HuH-7 (cell line): ENCODE measurements around the gene DENND5B.
"Not testable (repeated sequence)": the region's sequence is repeated elsewhere in the genome, so short reads cannot be mapped to it uniquely, and the experiment has no call there.

Experiments used
- DNase-seq: peaks from one replicate; pipeline ENCODE4 v3.0.0; 2011; ENCODE audit warnings: low spot score

DENND5B gene

DNA sequence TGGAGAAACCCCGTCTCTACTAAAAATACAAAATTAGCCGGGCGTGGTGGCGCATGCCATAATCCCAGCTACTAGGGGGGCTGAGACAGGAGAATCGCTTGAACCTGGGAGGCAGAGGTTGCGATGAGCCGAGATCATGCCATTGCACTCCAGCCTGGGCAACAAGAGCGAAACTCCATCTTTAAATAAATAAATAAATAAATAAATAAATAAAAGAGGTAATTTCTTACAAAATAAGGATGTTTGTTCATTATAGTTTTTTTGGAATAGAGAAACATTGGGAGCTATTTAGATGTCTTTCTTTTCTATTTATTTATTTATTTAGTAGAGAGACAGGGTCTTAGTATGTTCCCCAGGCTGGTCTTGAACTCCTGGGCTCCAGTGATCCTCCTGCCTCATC, 213.7 kb downstream of the DENND5B start:
- not testable (repeated sequence) for DNase-seq

DNA sequence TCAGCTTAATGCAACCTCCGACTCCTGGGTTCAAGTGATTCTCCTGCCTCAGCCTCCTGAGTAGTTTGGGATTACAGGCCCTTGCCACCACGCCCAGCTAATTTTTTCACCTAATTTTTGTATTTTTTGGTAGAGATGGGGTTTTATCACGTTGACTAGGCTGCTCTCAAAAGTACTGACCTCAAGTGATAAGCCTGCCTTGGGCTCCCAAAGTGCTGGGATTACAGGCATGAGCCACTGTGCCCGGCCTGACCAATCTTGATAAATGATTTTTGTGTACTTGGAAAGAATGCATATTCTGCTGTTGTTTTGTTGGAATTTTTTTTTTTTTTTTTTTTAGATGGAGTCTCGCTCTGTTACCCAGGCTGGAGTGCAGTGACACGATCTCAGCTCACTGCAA, 215.5 kb downstream of the DENND5B start:
- DNase-seq, result not testable (repeated sequence)

DNA sequence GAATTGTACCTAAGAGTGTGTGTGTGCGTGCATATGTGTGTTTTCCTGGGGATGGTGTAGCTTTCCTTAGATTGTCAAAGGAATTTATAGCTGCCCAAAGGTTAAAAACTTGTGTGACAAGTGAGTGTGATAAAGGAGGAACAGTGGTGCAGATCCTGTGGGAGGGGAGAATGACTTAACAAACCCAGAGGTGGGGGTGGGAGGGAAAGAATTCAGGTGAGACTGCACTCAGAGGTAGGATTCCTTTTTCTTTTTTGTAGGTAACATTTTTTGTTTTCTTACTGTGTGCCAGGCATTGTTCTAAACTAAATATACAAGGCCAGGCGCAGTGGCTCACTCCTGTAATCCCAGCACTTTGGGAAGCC, 219.7 kb downstream of the DENND5B start:
- peak; percentile 58 for DNase-seq

DNA sequence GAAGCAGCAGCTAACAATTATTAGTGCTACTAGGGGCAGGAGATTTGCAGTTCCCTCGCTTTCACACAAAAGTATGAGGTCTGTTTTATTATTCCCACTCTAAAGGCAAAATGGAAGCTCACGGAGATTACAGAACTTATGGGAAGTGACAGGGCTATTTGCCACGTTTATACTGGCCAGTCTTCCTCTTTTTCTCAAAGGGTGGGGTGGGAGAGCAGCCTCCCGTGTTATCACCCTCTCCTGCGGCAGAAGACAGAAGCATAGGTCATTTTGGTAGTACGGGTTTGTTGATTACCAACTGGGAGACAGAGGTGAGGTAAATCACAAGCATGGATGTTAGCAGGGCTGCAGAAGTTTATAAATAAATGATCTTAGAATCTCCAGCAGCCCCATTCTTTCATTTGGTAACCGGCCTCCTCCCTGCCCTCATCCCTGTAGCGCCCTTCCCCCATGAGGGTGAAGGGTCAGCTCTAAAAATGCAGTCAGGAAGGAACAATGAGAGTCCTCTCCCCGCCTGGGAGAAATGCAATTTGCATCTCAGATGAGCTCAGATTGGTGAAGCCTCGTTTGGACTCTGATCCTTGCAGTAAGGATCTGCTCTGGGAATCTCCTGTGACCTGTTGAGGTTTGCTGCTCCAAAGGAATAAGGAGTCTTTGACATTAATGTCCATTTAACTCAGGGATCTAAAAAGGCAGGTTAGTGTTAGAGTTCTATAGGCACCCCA, 220.2 kb downstream of the DENND5B start:
- DNase-seq, result peak; percentile 51

DNA sequence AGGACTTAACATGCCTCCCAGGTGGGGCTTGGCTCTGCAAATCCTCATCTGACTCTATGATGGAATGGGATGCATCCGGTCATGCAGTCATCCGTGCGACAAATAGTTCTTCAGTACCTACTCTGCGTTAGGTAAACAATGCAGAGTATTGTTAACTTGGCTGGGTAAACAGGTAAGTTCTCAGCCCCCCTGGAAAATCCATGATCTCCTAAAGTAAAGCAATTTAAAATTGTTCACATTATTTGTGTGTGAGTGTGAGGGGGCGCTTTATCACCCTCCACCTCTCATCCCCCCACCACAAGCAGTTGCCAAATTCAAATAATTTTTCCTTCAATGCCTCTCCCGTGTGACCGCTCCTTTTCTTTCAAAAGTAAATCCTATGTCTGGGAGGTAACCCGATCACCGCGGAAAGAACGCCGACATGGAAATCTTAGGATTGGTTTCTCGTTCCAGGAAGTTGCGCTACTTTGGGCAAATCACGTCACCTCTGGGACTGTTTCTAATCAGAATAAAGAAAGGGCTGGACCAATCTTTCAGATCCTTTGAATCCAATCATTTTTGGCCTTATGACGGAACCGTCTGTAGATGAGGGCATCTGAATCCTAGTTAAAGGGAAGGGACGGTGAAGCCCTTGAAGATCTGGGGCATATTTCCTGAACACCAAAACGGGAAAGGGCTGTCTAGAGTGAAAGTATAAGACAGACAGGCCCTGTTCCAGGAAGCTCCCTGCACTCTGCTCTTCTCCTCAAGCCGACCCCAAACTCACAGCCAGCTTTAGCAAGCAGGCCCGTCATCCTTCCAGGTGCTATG, 221.0 kb downstream of the DENND5B start:
- no peak for DNase-seq

- no peak for DNase-seq
These were observed 222.1 kb downstream of the DENND5B start for GRCh38 chr12:31368666-31369361.

GRCh38 chr12:31366104-31366621, 224.8 kb downstream of the DENND5B start:
- no peak for DNase-seq

DNA sequence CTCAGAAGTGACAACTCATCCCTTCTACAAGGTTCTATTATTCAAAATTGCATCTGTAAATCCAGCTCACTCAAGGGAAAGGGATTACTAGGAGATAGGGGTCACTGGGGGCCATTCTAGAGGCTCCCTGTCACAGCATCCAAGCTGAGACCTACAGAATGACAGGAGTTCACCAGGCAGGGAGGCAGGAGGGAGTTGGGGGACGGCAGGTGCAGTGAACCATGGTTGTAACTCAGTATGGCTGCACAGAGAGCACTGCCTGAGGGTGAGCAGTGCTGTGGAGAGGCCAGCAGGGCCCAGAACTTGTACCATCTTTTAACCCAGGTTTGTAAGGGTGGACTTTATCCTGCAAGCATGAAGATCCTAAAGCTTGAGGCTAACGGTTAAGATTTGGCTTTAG, 227.1 kb downstream of the DENND5B start:
- no peak for DNase-seq

GRCh38 chr12:31363416-31363809, 227.5 kb downstream of the DENND5B start:
- DNase-seq, result no peak

DNA sequence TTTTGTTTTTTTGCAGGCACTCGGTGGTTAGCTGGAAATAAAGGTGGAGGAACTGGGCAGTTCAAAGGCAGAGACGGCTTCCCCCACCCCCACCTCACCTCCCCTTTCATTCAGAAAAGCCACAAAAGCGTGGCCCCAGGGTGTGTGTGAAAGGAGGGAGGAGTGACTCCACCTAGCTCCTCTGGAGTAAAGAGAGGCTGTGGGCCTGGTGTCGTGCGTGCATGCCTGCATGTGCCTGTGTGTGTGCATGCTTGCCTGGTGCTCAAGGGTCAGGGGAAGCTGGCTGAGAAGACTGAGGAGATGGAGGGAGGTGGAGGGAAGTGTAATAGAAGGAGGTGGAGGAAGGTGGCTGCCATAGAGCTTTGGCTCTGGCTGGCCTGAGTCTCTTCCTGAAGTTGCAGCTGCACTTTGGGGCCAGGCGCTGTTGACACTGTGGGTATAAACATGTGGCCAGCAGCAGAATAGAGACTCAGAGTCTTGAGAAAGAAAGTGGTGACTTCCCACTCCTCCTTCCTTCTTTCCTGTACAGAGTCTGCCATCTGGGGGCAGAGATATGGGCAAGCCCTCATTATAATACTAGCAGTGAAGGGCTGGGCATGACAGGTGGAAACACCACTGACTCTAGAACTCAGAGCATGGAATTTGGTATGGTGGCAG, 228.0 kb downstream of the DENND5B start:
- DNase-seq, result no peak

- DNase-seq, result no peak
These were observed 228.7 kb downstream of the DENND5B start for GRCh38 chr12:31362115-31362758.

- DNase-seq, result no peak
These were observed 229.2 kb downstream of the DENND5B start for GRCh38 chr12:31361730-31362114.

DNA sequence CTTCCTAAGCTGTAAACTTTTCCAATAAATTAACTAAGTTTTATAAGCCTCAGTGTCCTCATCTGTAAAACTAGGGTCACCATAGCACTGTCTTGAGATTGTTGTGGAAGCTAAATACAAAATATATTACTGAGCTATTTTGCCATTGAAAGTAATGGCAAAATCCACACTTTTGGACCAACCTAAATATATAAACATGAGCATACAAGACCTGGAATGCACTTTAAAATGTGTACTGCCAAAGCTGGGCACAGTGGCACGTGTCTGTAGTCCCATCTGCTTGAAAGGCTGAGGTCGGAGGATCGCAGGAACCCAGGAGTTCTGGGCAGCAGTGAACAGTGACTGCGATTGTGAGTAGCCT, 235.2 kb downstream of the DENND5B start:
- no peak for DNase-seq

DNA sequence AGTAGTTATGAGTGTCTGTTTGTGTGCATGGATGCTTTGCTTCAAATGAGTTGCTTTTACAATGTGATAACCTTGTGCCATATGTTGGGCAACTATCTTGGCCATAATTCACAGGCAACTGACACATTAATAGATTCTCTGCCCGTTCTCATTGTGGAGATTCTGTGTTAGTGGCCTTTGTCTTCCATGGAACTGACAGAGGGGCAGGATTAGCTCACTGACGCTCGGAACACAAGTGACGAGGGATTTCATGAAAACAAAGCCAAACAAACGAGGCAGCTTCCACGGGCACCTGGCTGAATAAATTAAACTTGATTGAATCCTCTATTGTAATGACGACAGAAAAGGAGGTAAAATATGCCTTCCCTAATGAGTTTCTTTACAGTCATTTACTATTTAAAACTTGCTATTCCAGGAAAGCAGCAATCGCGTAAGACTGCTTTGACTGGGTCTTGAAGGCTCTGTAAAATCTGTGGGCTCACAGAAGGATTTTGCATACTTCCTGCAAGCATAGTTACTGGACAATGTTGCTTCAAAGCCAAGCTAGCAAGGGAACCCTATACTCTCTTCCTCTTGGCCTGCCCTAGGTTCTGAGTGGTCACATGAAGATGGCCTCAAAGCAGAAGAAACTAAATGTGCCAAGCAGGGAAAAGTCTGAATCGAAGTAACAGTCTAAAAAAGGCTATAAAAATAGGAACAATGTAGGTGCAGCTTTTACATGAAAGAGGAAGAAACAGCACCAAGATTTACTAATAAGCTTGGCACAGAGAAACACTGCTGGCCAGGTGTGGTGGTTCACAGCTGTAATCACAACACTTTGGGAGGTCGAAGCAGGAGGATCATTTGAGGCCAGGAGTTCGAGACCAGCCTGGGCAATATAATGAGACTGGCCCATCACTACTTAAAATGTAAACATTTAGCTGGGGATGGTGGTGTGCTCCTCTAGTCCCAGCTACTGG, 236.9 kb downstream of the DENND5B start:
- DNase-seq, result peak; percentile 39

- no peak for DNase-seq
These were observed 244.7 kb downstream of the DENND5B start for GRCh38 chr12:31346267-31346666.

DNA sequence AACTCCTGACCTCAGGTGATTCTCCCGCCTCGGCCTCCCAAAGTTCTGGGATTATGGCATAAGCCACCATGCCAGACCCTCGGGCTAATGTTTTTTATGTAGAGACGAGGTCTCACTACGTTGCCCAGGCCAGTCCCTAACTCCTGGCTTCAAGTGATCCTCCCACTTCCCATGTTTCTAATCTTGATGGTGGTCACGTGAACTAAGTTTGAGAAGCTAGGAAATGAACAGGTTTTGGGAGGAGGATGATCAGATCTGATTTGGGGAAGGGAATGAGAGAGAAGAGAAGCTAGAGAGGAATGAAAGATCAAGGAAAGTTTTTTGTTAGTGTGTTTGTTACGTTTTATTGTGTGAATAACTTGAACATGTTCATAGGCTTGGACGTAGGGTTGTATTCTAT, 247.8 kb downstream of the DENND5B start:
- no peak for DNase-seq

DNA sequence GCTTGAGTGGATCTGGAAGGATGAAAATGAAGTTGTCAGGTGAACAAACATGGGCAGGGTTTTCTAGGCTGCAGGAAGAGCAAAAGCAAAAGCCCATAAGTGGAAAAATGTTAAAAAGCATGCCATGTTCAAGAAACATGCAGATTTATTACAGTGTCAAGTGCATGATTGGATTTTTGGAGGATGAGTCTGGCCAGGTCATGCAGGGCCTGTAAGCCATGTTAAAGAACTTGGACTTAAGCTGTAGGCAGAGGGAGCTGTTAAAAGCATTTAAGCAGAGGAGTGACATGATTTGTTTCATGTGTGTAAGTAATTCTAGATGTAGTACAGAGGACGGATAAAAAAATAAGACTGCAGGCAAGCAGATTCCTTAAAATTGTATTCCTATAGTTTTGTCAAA, 248.7 kb downstream of the DENND5B start:
- DNase-seq, result no peak

DNA sequence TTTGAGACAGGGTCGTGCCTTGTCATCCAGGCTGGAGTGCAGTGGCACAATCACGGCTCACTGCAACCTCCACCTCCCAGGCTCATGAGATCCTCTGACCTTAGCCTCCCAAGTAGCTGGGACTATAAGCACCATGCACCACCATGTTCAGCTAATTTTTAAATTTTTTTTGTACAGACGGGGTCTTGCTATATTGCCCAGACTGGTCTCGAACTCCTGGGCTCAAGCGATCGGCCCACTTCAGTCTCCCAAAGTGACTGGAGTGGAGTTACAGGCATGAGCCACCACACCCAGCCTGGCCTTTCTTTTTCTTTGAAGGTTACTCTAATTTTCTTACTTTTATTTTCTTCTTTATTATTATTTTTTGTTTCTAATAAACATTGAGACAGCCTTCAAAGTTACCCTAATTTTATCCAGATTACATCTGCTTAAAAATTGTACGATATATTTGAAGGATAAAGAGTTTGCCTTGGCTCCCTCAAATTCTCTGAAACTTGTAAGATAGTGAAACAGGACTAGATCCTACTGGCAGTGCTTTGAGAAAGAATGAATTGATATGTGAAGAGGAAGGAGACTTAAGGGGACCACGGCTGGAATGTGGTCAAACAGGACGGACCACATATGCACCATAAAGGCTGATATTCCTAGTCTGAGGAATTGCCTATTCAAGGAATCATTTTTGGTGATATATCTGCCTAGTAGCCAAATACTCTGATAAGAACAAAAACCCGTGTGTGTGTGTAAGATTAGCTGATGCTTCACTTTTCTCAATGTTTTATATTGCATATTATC, 250.9 kb downstream of the DENND5B start:
- DNase-seq, result no peak

GRCh38 chr12:31337952-31338351, 253.0 kb downstream of the DENND5B start:
- no peak for DNase-seq
